GM19351 (cell line): Measurements from ENCODE around the gene AADAC.
"Not testable (repeated sequence)": the region's sequence is repeated elsewhere in the genome, so short reads cannot be mapped to it uniquely, and the experiment has no call there.

Source experiments
- ATAC-seq: cut with Tn5 transposase; IDR thresholded peaks from one replicate; pipeline ENCODE4 v1.9.1; 2021; ENCODE audit warnings: mild to moderate bottlenecking, moderate library complexity; ENCODE audit not compliant: unreplicated experiment

AADAC gene

DNA sequence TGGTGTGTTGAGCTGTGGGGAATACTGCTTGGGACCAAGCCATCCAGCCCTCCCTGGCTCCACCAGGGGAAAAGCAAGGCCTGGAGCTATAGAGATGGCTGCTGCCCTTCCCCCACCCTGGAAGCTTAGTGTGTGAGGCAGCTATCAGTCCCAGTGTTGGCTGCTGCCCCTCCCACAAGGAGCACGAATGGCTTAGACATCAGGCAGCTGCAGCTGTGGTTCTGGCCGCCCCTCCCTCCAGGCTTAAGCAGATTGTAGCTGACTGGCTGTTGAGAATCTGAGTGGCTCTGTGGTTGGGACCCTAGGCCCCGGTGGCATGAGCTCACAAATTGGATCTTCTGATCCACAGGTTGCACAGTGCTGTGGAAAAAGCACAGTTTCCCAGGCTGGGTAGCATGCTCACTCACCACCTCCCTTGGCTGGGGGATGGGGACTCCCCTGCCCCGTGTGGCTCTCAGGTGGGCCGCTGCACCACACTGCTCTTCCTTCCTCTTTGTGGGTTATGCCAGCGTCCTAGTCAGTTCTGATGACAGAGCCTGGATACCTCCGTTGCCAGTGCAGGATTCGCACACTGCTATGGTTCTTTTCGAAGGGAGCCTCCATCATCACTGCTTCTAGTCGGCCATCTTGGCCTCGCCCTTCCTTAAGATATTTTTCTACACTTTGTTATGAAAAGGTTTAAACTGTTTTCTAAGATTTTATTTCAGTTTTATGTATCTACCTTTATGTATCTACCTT, 38.3 kb downstream of the AADAC start:
- no peak for ATAC-seq

- ATAC-seq = no peak
These were observed 42.2 kb downstream of the AADAC start for GRCh38 chr3:151856118-151856517.

DNA sequence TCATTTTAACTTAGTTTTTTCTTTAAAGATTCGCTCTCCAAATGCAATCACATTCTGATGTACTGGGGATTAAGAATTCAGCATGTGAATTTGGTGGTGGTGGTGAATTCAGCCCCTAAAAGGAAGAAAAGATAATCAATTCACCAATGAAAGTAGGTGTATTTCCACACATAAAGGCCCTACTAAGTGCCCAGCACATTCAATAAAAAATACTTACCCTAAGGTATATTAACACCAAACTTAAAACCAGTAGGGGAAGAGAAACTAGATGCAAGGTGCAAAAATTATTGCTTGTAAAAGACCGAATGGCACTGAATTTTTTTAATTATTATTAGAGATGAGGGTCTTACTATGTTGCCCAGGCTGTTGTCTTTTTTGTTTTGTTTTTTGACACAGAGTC, 42.7 kb downstream of the AADAC start:
- no peak for ATAC-seq

- ATAC-seq = no peak
These were observed 45.3 kb downstream of the AADAC start for GRCh38 chr3:151859233-151859673.

- ATAC-seq = no peak
These were observed 46.0 kb downstream of the AADAC start for GRCh38 chr3:151859905-151860304.

DNA sequence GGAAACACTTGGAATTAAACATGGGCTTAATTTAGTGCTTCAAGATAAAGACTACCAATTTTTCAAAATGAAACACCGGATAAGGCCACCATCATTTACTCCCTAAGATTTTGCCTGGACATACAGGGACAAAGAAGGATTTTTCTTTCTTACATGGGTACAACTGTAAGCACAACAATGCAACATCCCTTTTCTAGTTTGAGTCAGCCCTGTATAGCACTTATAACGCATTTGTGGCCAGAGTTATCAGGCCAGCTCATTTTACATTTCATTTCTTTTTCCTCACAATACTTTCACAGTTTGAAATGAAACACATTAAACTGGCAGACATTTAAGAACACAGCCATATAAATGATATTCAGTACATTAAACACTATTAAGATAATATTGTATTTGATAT, 49.7 kb downstream of the AADAC start:
- no peak for ATAC-seq

- no peak for ATAC-seq
These were observed 50.6 kb downstream of the AADAC start for GRCh38 chr3:151864423-151865101.

- no peak for ATAC-seq
These were observed 52.9 kb downstream of the AADAC start for GRCh38 chr3:151866711-151867410.

DNA sequence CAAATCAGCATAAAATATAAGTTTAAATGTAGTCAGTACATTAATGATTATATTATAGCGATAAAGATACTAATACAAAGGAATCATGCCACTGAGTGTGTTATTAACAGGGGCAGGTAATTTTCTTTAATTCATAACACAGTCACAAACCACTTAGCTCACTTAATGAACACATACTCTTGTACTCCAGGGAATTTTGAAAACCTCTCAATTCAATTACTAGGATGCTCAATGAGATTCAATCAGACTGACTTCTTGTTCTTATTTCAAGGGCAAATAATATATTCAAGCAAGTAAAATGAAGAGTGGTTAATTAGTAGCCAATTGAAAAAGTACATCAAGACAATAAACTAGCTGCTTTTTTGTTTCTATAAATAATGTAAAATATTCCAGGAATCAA, 53.8 kb downstream of the AADAC start:
- no peak for ATAC-seq

DNA sequence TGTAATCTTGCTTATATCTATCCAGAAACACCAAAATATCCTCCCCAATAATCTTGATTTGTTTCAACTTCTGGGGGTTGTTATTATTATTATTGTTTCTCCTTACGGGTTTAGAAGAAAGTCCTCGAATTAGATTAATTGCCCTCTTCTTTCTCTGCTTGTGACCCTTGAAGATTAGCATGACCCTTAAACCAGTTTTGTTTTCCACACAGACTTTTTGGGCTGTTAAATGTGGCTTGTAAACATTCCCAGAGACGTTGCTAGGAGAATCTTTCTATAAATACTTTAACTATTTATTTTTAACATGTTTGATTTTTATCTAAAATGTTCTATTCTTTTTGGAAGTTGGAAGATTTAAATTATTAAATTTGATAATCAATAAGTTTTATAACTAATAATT, 55.3 kb downstream of the AADAC start:
- no peak for ATAC-seq

DNA sequence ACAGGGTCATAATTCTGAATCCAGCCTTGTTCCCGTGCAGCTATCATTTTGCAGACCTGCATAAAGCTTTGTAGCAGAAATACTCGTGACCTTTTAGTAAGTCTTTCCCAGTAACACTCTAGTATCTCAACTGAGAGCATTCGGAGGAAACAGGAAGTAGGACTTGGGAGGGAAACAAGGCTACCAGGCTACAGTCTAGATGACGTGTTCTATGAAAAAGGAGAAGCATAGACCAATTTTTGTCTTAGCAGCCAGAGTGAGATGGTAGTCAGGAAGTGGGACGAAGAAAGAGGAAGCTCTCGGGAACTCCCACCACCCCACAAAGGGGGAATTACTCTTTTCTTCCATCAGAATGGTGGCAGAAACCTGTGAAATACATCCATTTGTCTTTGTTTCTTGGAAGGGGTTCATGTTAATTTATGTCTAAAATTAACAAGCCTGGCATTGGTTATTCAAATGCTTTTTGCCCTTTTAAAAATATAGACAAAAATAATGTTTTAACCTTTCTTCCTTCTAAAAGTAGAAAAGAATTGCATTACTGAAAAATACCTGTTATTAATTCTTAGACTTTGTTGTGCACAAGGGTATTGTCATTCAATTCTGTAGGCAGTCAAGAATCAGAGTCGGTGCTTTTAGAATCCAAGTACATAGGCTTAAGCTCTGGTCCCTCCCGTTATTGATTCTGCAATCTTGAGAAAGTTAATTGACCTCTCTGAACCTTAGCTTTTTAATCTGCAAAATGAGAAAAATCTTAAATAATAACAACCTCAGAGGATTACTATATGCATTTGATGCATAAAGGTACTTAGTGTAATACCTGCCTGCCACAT, 57.9 kb downstream of the AADAC start:
- peak; percentile 87 for ATAC-seq

- ATAC-seq = no peak
These were observed 59.5 kb downstream of the AADAC start, which contains the start of gene SUCNR1 for GRCh38 chr3:151873398-151873797. Gene SUCNR1, plus strand, starts transcription at chr3:151873643. Its CDS starts 6,250 bp downstream, at chr3:151879893.

DNA sequence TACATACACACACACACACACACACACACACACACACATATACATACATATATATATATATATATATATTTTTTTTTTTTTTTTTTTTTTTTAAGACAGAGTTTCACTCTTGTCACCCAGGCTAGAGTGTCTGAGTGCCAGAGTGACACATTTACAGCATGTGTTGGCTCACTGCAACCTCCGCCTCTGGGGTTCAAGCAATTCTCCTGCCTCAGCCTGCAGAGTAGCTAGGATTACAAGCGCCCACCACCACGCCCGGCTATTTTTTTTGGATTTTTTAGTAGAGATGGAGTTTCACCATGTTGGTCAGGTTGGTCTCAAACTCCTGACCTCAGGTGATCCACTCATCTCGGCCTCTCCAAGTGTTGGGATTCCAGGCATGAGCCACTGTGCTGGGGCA, 60.2 kb downstream of the AADAC start:
- not testable (repeated sequence) for ATAC-seq

- peak; percentile 37 for ATAC-seq
These were observed 61.8 kb downstream of the AADAC start for GRCh38 chr3:151875759-151876158.

DNA sequence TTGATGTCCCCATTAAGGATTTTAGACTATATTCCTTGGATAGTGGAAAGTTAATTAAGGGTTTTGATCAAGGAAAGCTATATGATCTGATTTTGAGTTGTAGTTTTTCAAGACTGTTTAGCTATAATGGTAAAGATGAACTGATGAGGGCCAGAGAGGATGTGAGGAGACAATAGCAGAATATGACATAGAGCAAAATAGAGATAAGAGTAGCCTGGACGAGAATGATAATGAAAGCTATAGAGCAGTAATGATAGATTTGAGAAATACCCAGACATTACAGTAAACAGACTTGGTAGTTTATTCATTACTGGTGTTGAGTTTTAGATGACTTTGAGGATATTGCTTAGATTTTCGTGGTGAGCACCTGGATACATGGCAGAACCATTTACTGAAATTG, 63.4 kb downstream of the AADAC start:
- ATAC-seq = no peak
